H9 (cell line): ENCODE results near the gene SLCO3A1. TPM values are rescaled to one million over a fixed set of nuclear protein-coding genes. Genes with fewer than 3 reads are reported as not detected.

Experiments used
- DNase-seq: peaks from one replicate; pipeline ENCODE4 v3.0.0-alpha.2; 2017
- H2AFZ ChIP-seq: one replicate; pipeline ENCODE4 v1.6.1; 2013; ENCODE audit warnings: mild to moderate bottlenecking, low read length, control low read depth, moderate library complexity
- H2AK5ac ChIP-seq: 2 replicates; pipeline ENCODE4 v1.6.1; 2013; ENCODE audit warnings: low read length, control low read depth, mixed read lengths; ENCODE audit not compliant: insufficient read length
- H2BK120ac ChIP-seq: one replicate; pipeline ENCODE4 v1.6.1; 2013; ENCODE audit warnings: low read depth, mild to moderate bottlenecking, low read length, control low read depth, inconsistent platforms; ENCODE audit not compliant: poor library complexity, severe bottlenecking
- H2BK12ac ChIP-seq: 2 replicates; pipeline ENCODE4 v1.6.1; 2013; ENCODE audit warnings: low read length, control low read depth, mixed read lengths, low read depth; ENCODE audit not compliant: insufficient read length
- H2BK15ac ChIP-seq: 2 replicates; pipeline ENCODE4 v1.6.1; 2013; ENCODE audit warnings: low read depth, low read length, control low read depth
- H2BK20ac ChIP-seq: one replicate; pipeline ENCODE4 v1.6.1; 2013; ENCODE audit warnings: low read depth, mild to moderate bottlenecking, low read length, control low read depth, inconsistent platforms; ENCODE audit not compliant: poor library complexity, severe bottlenecking
- H2BK5ac ChIP-seq: 2 replicates; pipeline ENCODE4 v1.6.1; 2013; ENCODE audit warnings: low read length, control low read depth, mixed read lengths; ENCODE audit not compliant: insufficient read length
- H3K14ac ChIP-seq: 2 replicates; pipeline ENCODE4 v1.6.1; 2013; ENCODE audit warnings: low read length, control low read depth; ENCODE audit not compliant: insufficient read depth
- H3K18ac ChIP-seq: 2 replicates; pipeline ENCODE4 v1.6.1; 2013; ENCODE audit warnings: low read depth, mild to moderate bottlenecking, mixed read lengths, low read length, control low read depth; ENCODE audit not compliant: insufficient read length
- H3K23ac ChIP-seq: 2 replicates; pipeline ENCODE4 v1.6.1; 2013; ENCODE audit warnings: low read length, control low read depth, mixed read lengths, low read depth; ENCODE audit not compliant: insufficient read length
- H3K23me2 ChIP-seq: 2 replicates; pipeline ENCODE4 v1.6.1; 2013; ENCODE audit warnings: low read depth, mild to moderate bottlenecking, mixed read lengths, low read length, control low read depth; ENCODE audit not compliant: insufficient read length, poor library complexity, severe bottlenecking
- H3K27ac ChIP-seq: 2 replicates; pipeline ENCODE4 v1.5.1; 2013; ENCODE audit warnings: low read length, control low read depth, mixed read lengths, low read depth; ENCODE audit not compliant: insufficient read length
- H3K27me3 ChIP-seq: 2 replicates; pipeline ENCODE4 v1.6.1; 2013; ENCODE audit warnings: low read length, control low read depth, inconsistent platforms; ENCODE audit not compliant: insufficient read depth
- H3K4ac ChIP-seq: 2 replicates; pipeline ENCODE4 v1.6.1; 2013; ENCODE audit warnings: low read depth, mild to moderate bottlenecking, control low read depth, inconsistent platforms, low read length, moderate library complexity
- H3K4me1 ChIP-seq: 2 replicates; pipeline ENCODE4 v1.6.1; 2013; ENCODE audit warnings: low read length, control low read depth, inconsistent platforms; ENCODE audit not compliant: insufficient read depth
- H3K4me2 ChIP-seq: 2 replicates; pipeline ENCODE4 v1.6.1; 2013; ENCODE audit warnings: low read length, control low read depth, mixed read lengths; ENCODE audit not compliant: insufficient read length, insufficient read depth
- H3K56ac ChIP-seq: 2 replicates; pipeline ENCODE4 v1.6.1; 2013; ENCODE audit warnings: low read depth, mild to moderate bottlenecking, mixed read lengths, low read length, control low read depth; ENCODE audit not compliant: insufficient read length
- H3K79me1 ChIP-seq: 2 replicates; pipeline ENCODE4 v1.6.1; 2013; ENCODE audit warnings: low read depth, mild to moderate bottlenecking, moderate library complexity, low read length, control low read depth, inconsistent platforms; ENCODE audit not compliant: insufficient read depth, poor library complexity, severe bottlenecking
- H3K79me2 ChIP-seq: 2 replicates; pipeline ENCODE4 v1.6.1; 2013; ENCODE audit warnings: low read length, control low read depth, inconsistent platforms; ENCODE audit not compliant: insufficient read depth
- H3K9ac ChIP-seq: 2 replicates; pipeline ENCODE4 v1.6.1; 2013; ENCODE audit warnings: low read length, control low read depth, mixed read lengths; ENCODE audit not compliant: insufficient read length; ENCODE audit errors: extremely low read depth
- H3K9me3 ChIP-seq: one replicate; pipeline ENCODE4 v1.6.1; 2013; ENCODE audit warnings: low read depth, low read length, inconsistent platforms; ENCODE audit not compliant: control insufficient read depth
- H3T11ph ChIP-seq: one replicate; pipeline ENCODE4 v1.6.1; 2013; ENCODE audit warnings: mild to moderate bottlenecking, low read length, control low read depth, inconsistent platforms
- H4K20me1 ChIP-seq: one replicate; pipeline ENCODE4 v1.6.1; 2013; ENCODE audit not compliant: control insufficient read depth, insufficient read length, insufficient read depth
- H4K5ac ChIP-seq: 2 replicates; pipeline ENCODE4 v1.6.1; 2013; ENCODE audit warnings: low read depth, mild to moderate bottlenecking, mixed read lengths, low read length, control low read depth; ENCODE audit not compliant: insufficient read length
- H4K8ac ChIP-seq: replicated peaks from 2 replicates; pipeline ENCODE4 v1.6.1; 2013; ENCODE audit warnings: low read length, control low read depth, mixed read lengths, low read depth; ENCODE audit not compliant: insufficient read length
- H4K91ac ChIP-seq: 2 replicates; pipeline ENCODE4 v1.6.1; 2013; ENCODE audit warnings: low read depth, mild to moderate bottlenecking, moderate library complexity, mixed read lengths, low read length, control low read depth; ENCODE audit not compliant: insufficient read length
- H3K27ac Mint-ChIP-seq, 3 experiments: 2 replicates in 2 of 3; 3 replicates in 1 of 3; pipeline ENCODE4 v1.8.0; 2020 to 2021; ENCODE audit warnings: mixed read lengths in 3 of 3, mild to moderate bottlenecking in 1 of 3, moderate library complexity in 1 of 3
- H3K27me3 Mint-ChIP-seq: 2 replicates; pipeline ENCODE4 v1.8.0; 2021; ENCODE audit warnings: low read depth, mild to moderate bottlenecking, moderate library complexity, mixed read lengths
- H3K36me3 Mint-ChIP-seq, 3 experiments: 2 replicates in 2 of 3; 3 replicates in 1 of 3; pipeline ENCODE4 v1.8.0; 2020 to 2021; ENCODE audit warnings: low read depth in 3 of 3, mixed read lengths in 3 of 3; ENCODE audit not compliant: insufficient read depth in 1 of 3
- H3K4me1 Mint-ChIP-seq, 2 experiments: 2 replicates each; pipeline ENCODE4 v1.8.0; 2020; ENCODE audit warnings: mixed read lengths in 2 of 2
- H3K4me3 Mint-ChIP-seq, 2 experiments: 2 replicates in 1 of 2; 3 replicates in 1 of 2; pipeline ENCODE4 v1.8.0; 2020 to 2021; ENCODE audit warnings: mild to moderate bottlenecking in 2 of 2, mixed read lengths in 2 of 2, moderate library complexity in 1 of 2
- H3K9me3 Mint-ChIP-seq, 2 experiments: 2 replicates in 1 of 2; 3 replicates in 1 of 2; pipeline ENCODE4 v1.8.0; 2020; ENCODE audit warnings: mild to moderate bottlenecking in 2 of 2, mixed read lengths in 2 of 2, moderate library complexity in 1 of 2
- WGBS: extraction: QIAGEN DNeasy Blood & Tissue Kit; methylation state at CpG from one replicate; pipeline ENCODE4 v1.1.7; 2013; ENCODE audit warnings: missing lambda C conversion rate, low lambda C conversion rate, mixed read lengths; ENCODE audit not compliant: insufficient read length; ENCODE audit errors: extremely low coverage; 5-methylcytosine and 5-hydroxymethylcytosine counted together
- total RNA-seq: library from RNA; stranded (reverse); gene quantifications from 2 replicates; pipeline ENCODE4 v1.2.1, GENCODE V29; 2021
- TF ChIP-seq, protein P1 (sequence below): fragments of 200-600 bp; sonication (generic); conservative IDR thresholded peaks from 3 replicates; pipeline ENCODE4 v1.8.0; 2021; ENCODE audit warnings: antibody characterized with exemption, mild to moderate bottlenecking

The SLCO3A1 gene
- total RNA-seq, 1 experiment from 2014 or later: 9.4 TPM

GRCh38 chr15:92033314-92033713 is 179.8 kb downstream of the SLCO3A1 start:
- Histone ChIP-seq H3K4me1 (peaks cover 14% of the 10 kb centered on the region), H3K56ac (no peak overlapping the region), H3K79me1 (no peaks in the 10 kb centered on the region), H2BK5ac (no peak overlapping the region), H2AFZ (no peak overlapping the region), H3K23ac (no peak overlapping the region), H4K8ac (no peak overlapping the region), H2BK15ac (no peak overlapping the region), H3K4ac (no peak overlapping the region), H3T11ph (no peak overlapping the region), H2BK12ac (no peak overlapping the region), H3K9ac (no peak overlapping the region), H4K5ac (no peak overlapping the region), H2BK120ac (no peak overlapping the region), H3K27me3 (no peaks in the 10 kb centered on the region), H2AK5ac (no peak overlapping the region), H2BK20ac (no peak overlapping the region), H3K9me3 (no peaks in the 10 kb centered on the region), H3K4me2 (no peak overlapping the region), H3K18ac (no peak overlapping the region), H3K23me2 (no peaks in the 10 kb centered on the region), H4K91ac (no peak overlapping the region), H3K14ac (no peak overlapping the region), H4K20me1 (no peaks in the 10 kb centered on the region), H3K79me2 (no peaks in the 10 kb centered on the region), H3K27ac (no peak overlapping the region)
- no CpG with 5 or more reads among the region's 9 CpGs for WGBS
- H3K9me3 Mint-ChIP-seq: peaks cover 2 to 4% of the 10 kb centered on the region in 2 experiments; a peak in 4 of 5 replicates
- TF ChIP-seq, protein P1, sequence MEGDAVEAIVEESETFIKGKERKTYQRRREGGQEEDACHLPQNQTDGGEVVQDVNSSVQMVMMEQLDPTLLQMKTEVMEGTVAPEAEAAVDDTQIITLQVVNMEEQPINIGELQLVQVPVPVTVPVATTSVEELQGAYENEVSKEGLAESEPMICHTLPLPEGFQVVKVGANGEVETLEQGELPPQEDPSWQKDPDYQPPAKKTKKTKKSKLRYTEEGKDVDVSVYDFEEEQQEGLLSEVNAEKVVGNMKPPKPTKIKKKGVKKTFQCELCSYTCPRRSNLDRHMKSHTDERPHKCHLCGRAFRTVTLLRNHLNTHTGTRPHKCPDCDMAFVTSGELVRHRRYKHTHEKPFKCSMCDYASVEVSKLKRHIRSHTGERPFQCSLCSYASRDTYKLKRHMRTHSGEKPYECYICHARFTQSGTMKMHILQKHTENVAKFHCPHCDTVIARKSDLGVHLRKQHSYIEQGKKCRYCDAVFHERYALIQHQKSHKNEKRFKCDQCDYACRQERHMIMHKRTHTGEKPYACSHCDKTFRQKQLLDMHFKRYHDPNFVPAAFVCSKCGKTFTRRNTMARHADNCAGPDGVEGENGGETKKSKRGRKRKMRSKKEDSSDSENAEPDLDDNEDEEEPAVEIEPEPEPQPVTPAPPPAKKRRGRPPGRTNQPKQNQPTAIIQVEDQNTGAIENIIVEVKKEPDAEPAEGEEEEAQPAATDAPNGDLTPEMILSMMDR: no peak
- H3K4me1 Mint-ChIP-seq: peaks cover 37 to 50% of the 10 kb centered on the region in 2 experiments
- H3K36me3 Mint-ChIP-seq: peaks cover 0 to 3% (median 0%) of the 10 kb centered on the region in 3 experiments; a peak in 1 of 7 replicates
- H3K27ac Mint-ChIP-seq: no peak overlapping the region
- peaks cover 2% of the 10 kb centered on the region; the same call in 1 of the 2 replicates for H3K27me3 Mint-ChIP-seq
- DNase-seq: no peak
- no peak overlapping the region for H3K4me3 Mint-ChIP-seq
